G401 (cell line): ENCODE results near the gene IQSEC1. TPM values are rescaled to one million over a fixed set of nuclear protein-coding genes. Genes with fewer than 3 reads are reported as not detected.

Source experiments
- DNase-seq: peaks from one replicate; pipeline ENCODE4 v3.0.0-alpha.2; 2015; ENCODE audit warnings: low spot score
- in situ Hi-C: cut with HindIII; loops from 2 replicates; pipeline ENCODE4 v1.10.0; 2016; ENCODE audit warnings: low sequenced_read_pairs, mixed read lengths
- total RNA-seq: library from RNA; depleted of rRNA; stranded (reverse); fragments of >200 nt; shearing (Covaris generic); gene quantifications from 2 replicates; pipeline ENCODE4 v1.2.3, GENCODE V29; 2014; rRNA removed

The IQSEC1 gene
- total RNA-seq, result 6.5 and 10.7 TPM in 2 replicates

- in situ Hi-C loops, result no loop called here
- peak; percentile 87 for DNase-seq
Observed at GRCh38 chr3:13073326-13074005, at the start of gene IQSEC1. Gene IQSEC1 (minus strand): TSS chr3:13073429. CDS start chr3:13073014, 415 bp downstream.

DNA sequence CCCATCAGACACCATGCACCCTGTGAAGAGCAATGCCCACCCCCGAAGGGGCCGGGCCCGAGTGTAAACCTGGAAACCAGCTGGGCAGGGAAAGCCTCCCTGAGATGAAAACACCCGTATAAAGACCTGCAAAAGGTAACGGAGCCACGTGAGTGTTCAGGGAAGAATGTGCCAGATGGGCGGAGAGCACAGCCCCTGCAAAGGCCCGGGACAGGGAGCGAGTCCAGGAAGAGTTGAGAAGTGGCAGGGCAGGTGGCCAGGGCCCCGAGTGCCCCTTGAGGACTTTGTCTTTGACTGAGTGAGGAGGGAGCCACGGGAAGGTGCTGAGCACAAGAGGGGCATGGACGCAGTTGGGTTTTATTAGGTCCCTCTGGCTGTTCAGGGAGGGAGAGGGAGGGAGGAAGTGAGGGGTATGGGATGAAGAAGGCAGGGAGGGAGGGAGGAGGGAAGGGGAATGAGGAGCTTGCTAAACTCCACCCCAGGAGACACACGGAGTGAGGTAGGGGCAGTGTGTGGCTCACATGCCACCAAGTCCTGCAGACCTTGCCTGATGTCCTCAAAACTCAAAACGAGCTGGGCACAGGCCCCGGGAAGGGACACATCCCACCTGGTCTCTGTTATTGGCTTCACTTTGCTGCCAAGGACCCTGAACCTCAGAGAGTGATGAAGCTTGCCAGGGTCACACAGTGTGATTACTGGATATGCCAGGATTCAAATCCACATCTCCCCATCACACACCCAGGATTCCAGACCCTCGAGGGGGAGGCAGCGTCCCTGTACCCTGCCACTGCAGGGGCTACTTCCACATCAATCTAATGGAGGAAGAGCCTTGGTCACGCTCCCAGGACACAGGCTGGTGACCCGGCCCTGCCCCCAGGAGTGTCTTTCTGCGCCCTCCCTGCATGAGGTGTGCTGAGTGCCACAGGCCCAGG, 49.1 kb upstream of the IQSEC1 start:
- DNase-seq, result no peak
- in situ Hi-C loops, result no loop called here

- in situ Hi-C loops, result no loop called here
- no peak for DNase-seq
Observed at GRCh38 chr3:13121553-13122001, 48.3 kb upstream of the IQSEC1 start.

- in situ Hi-C loops, result no loop called here
- DNase-seq, result no peak
Observed at GRCh38 chr3:13120928-13121552, 47.8 kb upstream of the IQSEC1 start.

DNA sequence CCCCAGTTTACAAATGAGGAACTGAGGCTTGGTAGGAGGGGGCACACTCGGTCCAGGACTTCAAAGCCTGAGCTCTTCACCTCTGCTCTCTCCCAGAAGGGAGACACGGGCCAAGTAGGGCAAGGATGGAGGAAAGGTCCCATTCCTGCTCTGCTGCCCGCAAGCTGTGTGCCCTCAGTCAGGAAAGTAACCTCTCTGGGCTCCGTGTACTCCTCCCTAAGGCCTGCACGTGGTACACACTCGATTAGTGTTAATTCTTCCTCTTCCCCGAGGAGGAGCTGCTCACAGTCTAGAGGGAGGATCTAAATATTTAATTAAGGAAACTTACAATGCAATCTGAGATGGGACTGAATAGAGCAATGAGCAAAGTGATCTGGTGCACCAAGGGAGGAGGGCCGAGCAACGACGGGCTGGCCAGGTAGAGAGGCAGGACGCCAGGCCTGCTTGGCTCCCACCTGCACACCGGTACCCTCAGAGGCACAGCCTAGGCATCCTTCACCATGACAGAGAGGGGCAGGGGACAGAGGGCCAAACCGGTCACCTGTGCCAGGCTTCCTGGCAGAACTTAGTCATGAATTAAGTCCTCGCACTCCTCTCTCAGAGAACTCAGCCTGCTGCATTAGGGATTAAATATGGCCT, 47.2 kb upstream of the IQSEC1 start:
- in situ Hi-C loops, result no loop called here
- no peak for DNase-seq

- no peak for DNase-seq
- in situ Hi-C loops, result no loop called here
Observed at GRCh38 chr3:13119471-13120220, 46.4 kb upstream of the IQSEC1 start.

DNA sequence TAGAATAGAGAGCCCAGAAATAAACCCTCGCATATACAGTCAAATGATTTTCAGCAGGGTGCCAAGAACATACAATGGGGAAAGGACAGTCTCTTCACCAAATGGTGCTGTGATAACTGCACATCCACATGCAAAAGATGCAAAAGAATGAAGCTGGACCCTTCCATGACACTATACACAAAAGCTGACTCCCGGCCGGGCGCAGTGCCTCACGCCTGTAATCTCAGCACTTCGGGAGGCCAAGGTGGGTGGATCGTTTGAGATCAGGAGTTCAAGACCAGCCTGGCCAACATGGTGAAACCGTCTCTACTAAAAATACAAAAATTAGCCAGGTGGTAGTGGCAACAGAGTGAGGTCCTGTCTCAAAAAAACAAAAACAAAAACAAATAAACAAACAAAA, 43.2 kb upstream of the IQSEC1 start:
- in situ Hi-C loops, result no loop called here
- DNase-seq, result no peak

DNA sequence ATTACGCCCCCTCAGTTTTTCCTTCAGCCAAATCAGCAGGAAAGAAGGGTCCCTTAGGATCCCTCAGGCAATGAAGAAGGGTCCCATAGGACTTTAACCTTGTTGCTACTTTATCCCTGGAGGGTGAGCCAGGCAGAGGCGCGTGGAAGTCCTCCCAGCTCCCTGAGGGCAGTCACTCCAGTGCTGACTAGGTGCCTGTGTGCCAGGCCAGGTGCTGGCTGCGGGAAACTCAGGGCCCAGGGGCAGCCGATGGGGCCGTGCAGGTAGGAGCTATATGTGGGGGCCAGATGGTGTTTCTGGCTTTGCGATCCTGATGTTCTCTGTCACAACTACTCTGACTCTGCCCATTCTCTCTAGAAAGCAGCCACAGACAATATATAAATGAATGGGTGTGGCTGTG, 42.8 kb upstream of the IQSEC1 start:
- in situ Hi-C loops, result no loop called here
- no peak for DNase-seq

DNA sequence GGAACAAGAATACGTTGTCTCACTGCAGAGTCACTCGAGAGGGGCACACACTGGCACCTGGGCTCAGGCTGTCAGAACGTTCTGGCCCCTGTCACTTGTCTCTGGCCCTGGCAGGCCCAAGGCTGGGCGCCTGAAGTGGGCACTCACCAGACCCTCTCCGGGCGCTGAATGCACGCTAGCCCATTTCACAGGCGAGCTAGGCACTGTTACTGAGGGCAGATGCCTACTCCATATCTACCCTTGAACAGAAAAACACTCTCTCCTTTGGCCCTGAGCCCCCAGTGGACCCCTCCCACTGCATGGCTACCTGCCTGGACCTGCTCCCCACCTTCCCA, 42.3 kb upstream of the IQSEC1 start:
- no peak for DNase-seq
- in situ Hi-C loops, result no loop called here

- DNase-seq, result peak; percentile 79
- in situ Hi-C loops, result no loop called here
Observed at GRCh38 chr3:13114811-13115575, 41.8 kb upstream of the IQSEC1 start.

- in situ Hi-C loops, result no loop called here
- no peak for DNase-seq
Observed at GRCh38 chr3:13113346-13114330, 40.4 kb upstream of the IQSEC1 start.

- in situ Hi-C loops, result no loop called here
- DNase-seq, result no peak
Observed at GRCh38 chr3:13112521-13113345, 39.5 kb upstream of the IQSEC1 start.

DNA sequence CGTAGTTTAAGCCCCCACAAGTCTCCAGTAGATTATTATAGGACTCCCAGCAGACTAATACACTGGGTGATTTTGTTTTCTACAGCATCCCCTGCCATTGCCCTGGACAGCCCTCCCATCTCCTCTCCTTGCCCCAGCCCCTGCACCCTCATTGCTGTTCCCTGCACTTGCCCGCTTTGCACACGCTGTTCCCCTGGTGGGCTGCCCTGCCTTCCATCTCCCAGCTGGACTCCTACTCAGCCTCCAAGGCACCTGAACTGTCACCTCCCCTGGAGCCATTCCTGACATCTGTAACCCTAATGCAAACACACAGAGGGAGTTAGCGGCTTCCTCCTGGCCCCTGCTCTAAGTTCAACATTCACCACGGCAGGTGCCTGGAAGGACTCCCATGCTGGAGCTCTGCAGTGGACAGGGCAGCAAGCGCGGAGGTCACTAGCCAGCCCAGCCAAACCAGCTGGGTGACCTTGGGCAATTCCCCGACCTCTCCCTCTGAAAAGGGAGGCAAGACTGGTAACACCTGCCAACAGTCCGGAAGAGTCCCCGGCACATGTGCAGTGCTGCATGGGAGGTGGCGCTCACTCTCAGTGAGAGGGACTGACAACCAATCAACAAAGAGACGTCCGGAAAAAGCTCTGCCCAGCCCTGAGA, 38.8 kb upstream of the IQSEC1 start:
- no peak for DNase-seq
- in situ Hi-C loops, result no loop called here

- in situ Hi-C loops, result no loop called here
- DNase-seq, result peak; percentile 78
Observed at GRCh38 chr3:13111173-13111872, 38.1 kb upstream of the IQSEC1 start.

DNA sequence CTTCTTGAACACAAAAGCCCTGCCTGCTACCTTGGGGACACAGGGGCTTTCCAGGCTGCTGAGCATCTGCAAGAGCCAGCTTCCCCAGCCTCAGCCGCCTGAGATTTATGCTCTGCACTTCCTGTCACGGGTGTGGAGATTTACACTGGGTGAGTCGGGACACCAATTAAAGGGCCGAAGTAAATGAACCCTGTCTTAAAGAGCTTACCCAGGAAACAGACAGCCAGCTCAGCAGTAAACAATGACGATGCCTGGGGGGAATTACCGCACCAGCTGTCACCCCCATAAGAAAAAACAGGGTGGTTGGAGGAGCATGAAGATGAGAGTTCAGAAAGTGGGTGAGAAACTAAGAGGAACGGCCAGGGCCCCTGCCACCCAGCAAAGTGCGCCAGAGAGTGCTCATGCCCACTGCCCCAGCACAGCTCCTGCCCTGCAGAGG, 37.5 kb upstream of the IQSEC1 start:
- DNase-seq, result no peak
- in situ Hi-C loops, result no loop called here
